Ishikawa (cell line): ENCODE results near the gene PID1.

ENCODE experiments used
- REST ChIP-seq: IDR thresholded peaks from 2 replicates; pipeline ENCODE4 v1.6.1; 2012; ENCODE audit warnings: low read depth, mild to moderate bottlenecking
- TEAD4 ChIP-seq: IDR thresholded peaks from 2 replicates; pipeline ENCODE4 v1.6.1; 2012
- YY1 ChIP-seq: IDR thresholded peaks from 2 replicates; pipeline ENCODE4 v1.6.1; 2012; ENCODE audit warnings: low read depth

GRCh38 chr2:229279516-229279915 is 8.4 kb upstream of the PID1 start:
- no peak for TF ChIP-seq REST
- TF ChIP-seq TEAD4 = no peak
- TF ChIP-seq YY1 = no peak
